Neural crest cell (in vitro differentiated cells): ENCODE measurements around the gene TOR1AIP2. TPM values are rescaled to one million over a fixed set of nuclear protein-coding genes. Genes with fewer than 3 reads are reported as not detected.

Experiments
- DNase-seq: peaks from one replicate; pipeline ENCODE4 v3.0.0; 2021; ENCODE audit warnings: low read depth, mixed read lengths, low spot score
- H3K27ac Mint-ChIP-seq: one replicate; pipeline ENCODE4 v1.8.0; 2021; ENCODE audit warnings: mild to moderate bottlenecking, mixed read lengths; ENCODE audit not compliant: unreplicated experiment
- H3K27me3 Mint-ChIP-seq: 2 replicates; pipeline ENCODE4 v1.8.0; 2021; ENCODE audit warnings: low read depth, mild to moderate bottlenecking, mixed read lengths
- H3K36me3 Mint-ChIP-seq: 2 replicates; pipeline ENCODE4 v1.8.0; 2021; ENCODE audit warnings: low read depth, mild to moderate bottlenecking, mixed read lengths
- H3K4me1 Mint-ChIP-seq: 2 replicates; pipeline ENCODE4 v1.8.0; 2021; ENCODE audit warnings: mixed read lengths
- H3K4me3 Mint-ChIP-seq: one replicate; pipeline ENCODE4 v1.8.0; 2021; ENCODE audit warnings: mild to moderate bottlenecking, mixed read lengths
- H3K9me3 Mint-ChIP-seq: 2 replicates; pipeline ENCODE4 v1.8.0; 2021; ENCODE audit warnings: mixed read lengths
- total RNA-seq: library from RNA; stranded (reverse); gene quantifications from 2 replicates; pipeline ENCODE4 v1.2.1, GENCODE V29; 2021
- TF ChIP-seq, protein P1 (sequence below): fragments of 200-600 bp; sonication (generic); conservative IDR thresholded peaks from 2 replicates; pipeline ENCODE4 v1.5.0; 2021; ENCODE audit warnings: antibody characterized with exemption, mild to moderate bottlenecking

The TOR1AIP2 gene
- total RNA-seq, 1 donor from 2014 or later = 76.2 TPM

DNA sequence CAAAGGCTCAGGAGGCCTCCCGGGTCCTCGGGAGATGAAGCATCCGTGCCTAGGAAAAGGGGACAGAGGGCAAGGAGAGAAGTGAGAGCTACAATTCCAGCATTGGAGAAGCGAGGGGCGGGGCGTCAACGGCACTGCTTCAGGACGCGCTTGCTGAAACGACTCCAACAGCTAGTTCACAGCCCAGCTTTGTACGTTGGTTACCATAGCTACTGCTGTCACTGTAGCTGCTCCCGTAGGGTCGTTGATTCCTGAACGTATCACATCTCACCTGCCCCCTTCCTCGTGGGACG lies 63.1 kb downstream of the TOR1AIP2 start:
- H3K4me3 Mint-ChIP-seq = peak overlapping the region; percentile 88

DNA sequence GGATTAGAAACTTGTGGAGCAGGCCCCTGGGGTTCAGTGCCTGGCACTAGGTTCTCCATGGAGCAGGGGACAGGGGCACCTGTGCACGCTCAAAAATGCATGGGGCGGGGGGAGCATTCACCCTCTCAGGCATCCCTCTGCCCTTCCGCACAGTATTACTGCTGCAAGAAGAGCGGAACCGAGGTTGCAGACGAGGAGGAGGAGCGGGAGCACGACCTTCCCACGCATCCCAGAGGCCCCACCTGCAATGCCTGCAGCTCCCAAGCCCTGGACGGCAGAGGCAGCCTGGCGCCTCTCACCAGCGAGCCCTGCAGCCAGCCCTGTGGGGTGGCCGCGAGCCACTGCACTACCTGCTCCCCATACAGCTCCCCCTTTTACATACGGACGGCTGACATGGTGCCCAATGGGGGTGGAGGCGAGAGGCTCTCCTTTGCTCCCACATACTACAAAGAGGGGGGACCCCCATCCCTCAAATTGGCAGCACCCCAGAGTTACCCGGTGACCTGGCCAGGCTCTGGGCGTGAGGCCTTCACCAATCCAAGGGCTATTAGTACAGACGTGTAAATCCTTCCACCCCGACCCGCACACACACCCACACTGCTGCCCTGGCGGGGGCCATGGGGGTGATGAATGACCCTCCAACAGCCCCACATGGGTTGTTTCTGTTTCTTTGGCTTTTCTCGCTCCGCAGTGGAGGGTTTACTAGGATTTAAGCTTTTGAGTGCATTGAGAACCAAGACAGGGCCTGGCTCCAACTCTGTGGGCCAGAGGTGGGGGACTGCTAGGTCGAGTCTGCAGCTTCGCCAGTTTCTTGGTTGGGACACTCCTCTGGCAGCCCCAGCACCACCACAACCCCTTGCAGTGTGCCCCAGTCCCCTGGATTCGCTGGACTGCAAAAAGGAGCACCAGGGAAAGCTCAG lies 63.7 kb downstream of the TOR1AIP2 start:
- H3K9me3 Mint-ChIP-seq = no peaks in the 10 kb centered on the region
- no peak for DNase-seq
- H3K4me3 Mint-ChIP-seq = no peak overlapping the region
- H3K36me3 Mint-ChIP-seq = no peaks in the 10 kb centered on the region
- no peak overlapping the region for H3K27ac Mint-ChIP-seq
- TF ChIP-seq, protein P1, sequence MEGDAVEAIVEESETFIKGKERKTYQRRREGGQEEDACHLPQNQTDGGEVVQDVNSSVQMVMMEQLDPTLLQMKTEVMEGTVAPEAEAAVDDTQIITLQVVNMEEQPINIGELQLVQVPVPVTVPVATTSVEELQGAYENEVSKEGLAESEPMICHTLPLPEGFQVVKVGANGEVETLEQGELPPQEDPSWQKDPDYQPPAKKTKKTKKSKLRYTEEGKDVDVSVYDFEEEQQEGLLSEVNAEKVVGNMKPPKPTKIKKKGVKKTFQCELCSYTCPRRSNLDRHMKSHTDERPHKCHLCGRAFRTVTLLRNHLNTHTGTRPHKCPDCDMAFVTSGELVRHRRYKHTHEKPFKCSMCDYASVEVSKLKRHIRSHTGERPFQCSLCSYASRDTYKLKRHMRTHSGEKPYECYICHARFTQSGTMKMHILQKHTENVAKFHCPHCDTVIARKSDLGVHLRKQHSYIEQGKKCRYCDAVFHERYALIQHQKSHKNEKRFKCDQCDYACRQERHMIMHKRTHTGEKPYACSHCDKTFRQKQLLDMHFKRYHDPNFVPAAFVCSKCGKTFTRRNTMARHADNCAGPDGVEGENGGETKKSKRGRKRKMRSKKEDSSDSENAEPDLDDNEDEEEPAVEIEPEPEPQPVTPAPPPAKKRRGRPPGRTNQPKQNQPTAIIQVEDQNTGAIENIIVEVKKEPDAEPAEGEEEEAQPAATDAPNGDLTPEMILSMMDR = no peak
- H3K27me3 Mint-ChIP-seq = peaks cover 43% of the 10 kb centered on the region
- H3K4me1 Mint-ChIP-seq = peaks cover 32% of the 10 kb centered on the region

More for the DNA sequence above, 63.1 kb downstream of the TOR1AIP2 start:
- Mint-ChIP-seq H3K27ac (peak overlapping the region; percentile 72), H3K4me1 (peaks cover 35% of the 10 kb centered on the region), H3K27me3 (peaks cover 45% of the 10 kb centered on the region), H3K9me3 (no peaks in the 10 kb centered on the region), H3K36me3 (no peaks in the 10 kb centered on the region)
- DNase-seq = no peak
- TF ChIP-seq, protein P1 = no peak

DNA sequence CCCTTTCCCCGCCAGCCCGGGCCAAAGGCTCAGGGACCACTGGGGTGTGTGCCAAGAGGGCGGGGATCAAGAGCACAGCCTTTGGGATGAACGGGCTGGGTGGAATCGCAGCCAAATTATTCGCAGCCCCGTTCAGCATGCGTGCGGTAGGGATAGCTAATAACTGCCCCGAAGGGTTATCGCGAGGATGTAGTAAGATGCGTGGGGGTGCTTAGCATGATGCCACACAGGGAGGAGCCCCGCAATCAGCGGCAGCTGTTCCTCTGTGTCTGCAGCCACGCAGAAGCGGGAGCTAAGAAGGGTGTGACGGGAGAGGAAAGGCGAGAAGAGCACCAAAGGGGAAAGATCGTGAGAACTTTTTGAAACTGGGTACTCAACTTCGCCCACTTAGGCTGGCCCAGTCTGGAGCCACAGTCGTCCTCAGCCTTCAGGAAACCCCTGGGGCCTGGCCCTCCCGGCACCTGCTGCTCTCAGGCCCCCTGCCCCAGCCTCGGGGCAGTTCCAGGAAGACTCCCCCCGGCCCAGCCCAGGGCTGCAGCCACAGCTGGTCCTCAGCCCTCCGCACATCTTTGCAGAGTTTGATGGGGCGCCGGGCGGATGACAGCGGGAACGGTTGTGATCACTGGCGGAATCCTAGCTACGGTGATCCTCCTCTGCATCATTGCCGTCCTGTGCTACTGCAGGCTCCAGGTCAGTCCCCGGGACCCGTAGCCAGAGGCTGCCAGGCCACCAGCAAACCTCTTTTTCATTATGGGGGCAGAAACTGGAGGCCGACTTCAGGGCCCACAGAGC lies 64.9 kb downstream of the TOR1AIP2 start:
- Mint-ChIP-seq H3K4me1 (peaks cover 24% of the 10 kb centered on the region), H3K4me3 (no peak overlapping the region), H3K27me3 (peaks cover 43% of the 10 kb centered on the region), H3K36me3 (no peaks in the 10 kb centered on the region), H3K9me3 (no peaks in the 10 kb centered on the region), H3K27ac (no peak overlapping the region)
- DNase-seq = no peak
- TF ChIP-seq, protein P1 = no peak

DNA sequence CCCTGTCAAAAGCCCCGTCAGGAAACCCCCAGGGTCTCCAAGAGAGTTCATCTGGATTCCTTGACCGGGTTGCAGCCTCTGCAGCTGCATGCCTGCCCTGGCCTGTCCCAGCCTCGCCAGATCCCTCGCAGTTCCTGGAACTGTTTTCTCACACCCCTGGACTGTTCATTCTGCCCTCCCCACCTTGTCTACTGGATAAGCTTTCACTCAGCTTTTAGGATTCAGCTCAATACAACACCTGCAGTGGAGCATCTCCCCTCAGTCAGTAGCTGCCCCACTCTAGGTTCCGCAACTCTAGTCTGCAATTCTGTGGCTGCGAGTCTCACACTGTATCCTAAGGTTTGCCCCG lies 67.3 kb downstream of the TOR1AIP2 start:
- H3K27ac Mint-ChIP-seq = no peak overlapping the region
- TF ChIP-seq, protein P1 = no peak
- peaks cover 24% of the 10 kb centered on the region for H3K27me3 Mint-ChIP-seq
- no peaks in the 10 kb centered on the region for H3K36me3 Mint-ChIP-seq
- no peak for DNase-seq
- no peaks in the 10 kb centered on the region for H3K9me3 Mint-ChIP-seq
- peaks cover 17% of the 10 kb centered on the region for H3K4me1 Mint-ChIP-seq
- H3K4me3 Mint-ChIP-seq = no peak overlapping the region

DNA sequence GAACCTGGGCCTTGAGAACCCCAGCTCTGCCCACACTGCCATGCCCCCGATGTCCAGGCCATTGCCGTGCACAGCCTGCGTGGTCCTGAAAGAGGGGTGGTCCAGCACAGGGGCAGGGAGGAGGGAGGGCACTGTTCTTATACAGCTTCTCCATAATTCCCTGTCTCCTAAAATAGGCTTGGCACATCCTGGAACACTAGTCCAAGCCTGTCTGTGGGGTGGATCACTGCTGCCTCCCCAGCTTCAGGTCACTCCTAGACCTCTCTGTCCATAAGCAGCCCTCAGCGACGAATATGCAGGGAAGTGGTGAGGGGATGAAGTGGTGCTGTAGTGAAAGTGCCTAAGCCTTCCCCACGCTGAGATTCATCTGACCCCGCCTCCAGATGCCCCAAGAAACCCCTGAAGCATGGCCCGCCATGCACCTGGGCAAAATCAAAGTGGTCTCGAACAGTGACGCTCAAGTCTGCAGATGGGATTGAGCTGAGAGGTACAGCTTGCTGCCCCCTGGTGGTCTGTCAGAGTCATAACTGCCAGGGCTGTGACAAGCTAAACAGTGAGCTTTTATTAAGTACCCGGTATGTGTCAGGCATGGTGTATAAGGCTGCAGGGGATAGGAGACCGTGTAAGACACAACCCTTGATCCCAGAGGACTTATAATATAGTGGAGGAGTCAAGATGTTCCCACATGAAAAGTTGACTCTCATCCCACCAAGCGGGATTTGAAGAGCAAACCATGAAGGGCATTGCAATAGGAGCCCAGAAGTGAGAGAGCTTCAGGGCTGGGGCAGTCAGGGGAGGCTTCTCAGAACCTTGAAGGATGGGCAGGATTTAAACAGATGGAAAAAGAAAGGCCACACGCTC lies 67.9 kb downstream of the TOR1AIP2 start:
- no peak overlapping the region for H3K4me3 Mint-ChIP-seq
- TF ChIP-seq, protein P1 = peak; percentile 92
- DNase-seq = peak; percentile 74
- peaks cover 11% of the 10 kb centered on the region for H3K4me1 Mint-ChIP-seq
- no peaks in the 10 kb centered on the region for H3K36me3 Mint-ChIP-seq
- no peaks in the 10 kb centered on the region for H3K9me3 Mint-ChIP-seq
- H3K27ac Mint-ChIP-seq = no peak overlapping the region
- peaks cover 18% of the 10 kb centered on the region for H3K27me3 Mint-ChIP-seq
